ENCODE data around the gene PLA1A. TPM values are rescaled to one million over a fixed set of nuclear protein-coding genes. Genes with fewer than 3 reads are reported as not detected.
A peak's percentile ranks its signal among the peaks of the same experiment; 100 is the strongest.

PLA1A gene
- total and polyA plus RNA-seq, 4 donors = 1.8 to 10.3 (median 6.6) TPM

- 85 to 86% methylated on average over 4 of the region's 4 CpGs for WGBS, 2 donors
- ATAC-seq (ENCODE audit: insufficient read depth, low FRiP score) = no peak
- Histone ChIP-seq H3K27me3 (ENCODE audit: control insufficient read depth in 3 of 3, insufficient read depth in 3 of 3, low read length in 2 of 3) (no peaks in the 10 kb centered on the region), H3K4me1 (ENCODE audit: control insufficient read depth in 5 of 5, insufficient read depth in 5 of 5, low read length in 5 of 5) (peaks cover 0 to 10% (median 0%) of the 10 kb centered on the region in 5 donors), H3K9me3 (ENCODE audit: control insufficient read depth in 4 of 4, insufficient read depth in 3 of 4, low read length in 3 of 4) (peaks cover 0 to 2% (median 0%) of the 10 kb centered on the region in 4 donors), H3K27ac (ENCODE audit: low read depth in 1 of 2, low read length in 1 of 2) (peak overlapping the region; percentile 15 to 83), H3K36me3 (ENCODE audit: control insufficient read depth in 4 of 4, insufficient read depth in 4 of 4, low read length in 4 of 4) (peaks cover 0 to 9% (median 4%) of the 10 kb centered on the region in 4 donors), H3K9ac (ENCODE audit: insufficient read depth in 1 of 2, low read length in 2 of 2) (no peak overlapping the region), H3K4me3 (no peak overlapping the region)
- no peak for TF ChIP-seq CTCF (IDR thresholded peaks at IDR 0.05; ENCODE audit: control extremely low read depth, extremely low read depth)
- no peak for DNase-seq
Observed at GRCh38 chr3:119636891-119637611, 39.4 kb downstream of the PLA1A start.

- H3K27ac ChIP-seq (ENCODE audit: low read depth in 1 of 2, low read length in 1 of 2) = peak overlapping the region; percentile 93 to 95
- WGBS, 2 donors = 41 to 49% methylated on average over 3 of the region's 3 CpGs
- no peak for DNase-seq
- peaks cover 0 to 15% (median 7%) of the 10 kb centered on the region in 4 donors for H3K36me3 ChIP-seq (ENCODE audit: control insufficient read depth in 4 of 4, insufficient read depth in 4 of 4, low read length in 4 of 4)
- H3K4me1 ChIP-seq (ENCODE audit: control insufficient read depth in 5 of 5, insufficient read depth in 5 of 5, low read length in 5 of 5) = peaks cover 0 to 11% (median 2%) of the 10 kb centered on the region in 5 donors
- H3K4me3 ChIP-seq = no peak overlapping the region
- ATAC-seq (ENCODE audit: insufficient read depth, low FRiP score) = peak; percentile 66
- TF ChIP-seq CTCF (IDR thresholded peaks at IDR 0.05; ENCODE audit: control extremely low read depth, extremely low read depth) = no peak
- no peak overlapping the region for H3K9ac ChIP-seq (ENCODE audit: insufficient read depth in 1 of 2, low read length in 2 of 2)
- peaks cover 0 to 4% (median 0%) of the 10 kb centered on the region in 4 donors for H3K9me3 ChIP-seq (ENCODE audit: control insufficient read depth in 4 of 4, insufficient read depth in 3 of 4, low read length in 3 of 4)
- no peaks in the 10 kb centered on the region for H3K27me3 ChIP-seq (ENCODE audit: control insufficient read depth in 3 of 3, insufficient read depth in 3 of 3, low read length in 2 of 3)
Observed at GRCh38 chr3:119637679-119638477, 40.2 kb downstream of the PLA1A start.

GRCh38 chr3:119639494-119640350 is 42.0 kb downstream of the PLA1A start:
- Histone ChIP-seq H3K9me3 (ENCODE audit: control insufficient read depth in 4 of 4, insufficient read depth in 3 of 4, low read length in 3 of 4) (peaks cover 0 to 4% (median 0%) of the 10 kb centered on the region in 4 donors), H3K9ac (ENCODE audit: insufficient read depth in 1 of 2, low read length in 2 of 2) (no peak overlapping the region), H3K27me3 (ENCODE audit: control insufficient read depth in 3 of 3, insufficient read depth in 3 of 3, low read length in 2 of 3) (no peaks in the 10 kb centered on the region), H3K4me1 (ENCODE audit: control insufficient read depth in 5 of 5, insufficient read depth in 5 of 5, low read length in 5 of 5) (peaks cover 0 to 22% (median 7%) of the 10 kb centered on the region in 5 donors), H3K27ac (ENCODE audit: low read depth in 1 of 2, low read length in 1 of 2) (peak overlapping the region; percentile 60 to 75), H3K4me3 (no peak overlapping the region), H3K36me3 (ENCODE audit: control insufficient read depth in 4 of 4, insufficient read depth in 4 of 4, low read length in 4 of 4) (peaks cover 0 to 15% (median 8%) of the 10 kb centered on the region in 4 donors)
- DNase-seq (no peak), ATAC-seq (ENCODE audit: insufficient read depth, low FRiP score) (no peak)
- 88 to 93% methylated on average over 2 of the region's 2 CpGs for WGBS, 2 donors
- no peak for TF ChIP-seq CTCF (IDR thresholded peaks at IDR 0.05; ENCODE audit: control extremely low read depth, extremely low read depth)
